AG10803 (cell line): Measurements from ENCODE around the gene CHMP2B.

Experiments
- DNase-seq: peaks from one replicate; pipeline ENCODE4 v3.0.0; 2010; ENCODE audit warnings: low read depth
- H3K4me3 ChIP-seq: 2 replicates; pipeline ENCODE4 v1.5.1; 2011; ENCODE audit warnings: mild to moderate bottlenecking, low read length, control low read depth
- TF ChIP-seq, protein P1 (sequence below): conservative IDR thresholded peaks from 2 replicates; pipeline ENCODE4 v1.5.1; 2011; ENCODE audit warnings: mild to moderate bottlenecking, low read length, control low read depth, inconsistent platforms

CHMP2B gene

DNA sequence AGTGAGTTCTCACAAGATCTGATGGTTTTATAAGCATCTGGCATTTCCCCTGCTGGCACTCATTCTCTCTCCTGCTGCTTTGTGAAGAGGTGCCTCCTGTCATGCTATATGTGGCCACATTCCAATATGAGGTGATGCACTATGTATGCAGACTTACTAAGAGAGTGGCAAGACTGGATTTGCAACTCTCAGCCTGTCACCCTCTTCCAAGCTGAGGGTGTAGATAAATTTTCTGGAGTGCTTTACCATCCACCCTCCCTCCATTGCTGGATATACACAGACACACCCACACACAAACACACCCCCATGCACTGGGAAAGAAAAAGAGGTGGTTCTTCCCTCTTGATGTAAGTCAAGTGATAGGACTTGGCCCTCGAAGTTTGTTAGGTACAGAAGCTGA lies 30.2 kb upstream of the CHMP2B start:
- TF ChIP-seq, protein P1, sequence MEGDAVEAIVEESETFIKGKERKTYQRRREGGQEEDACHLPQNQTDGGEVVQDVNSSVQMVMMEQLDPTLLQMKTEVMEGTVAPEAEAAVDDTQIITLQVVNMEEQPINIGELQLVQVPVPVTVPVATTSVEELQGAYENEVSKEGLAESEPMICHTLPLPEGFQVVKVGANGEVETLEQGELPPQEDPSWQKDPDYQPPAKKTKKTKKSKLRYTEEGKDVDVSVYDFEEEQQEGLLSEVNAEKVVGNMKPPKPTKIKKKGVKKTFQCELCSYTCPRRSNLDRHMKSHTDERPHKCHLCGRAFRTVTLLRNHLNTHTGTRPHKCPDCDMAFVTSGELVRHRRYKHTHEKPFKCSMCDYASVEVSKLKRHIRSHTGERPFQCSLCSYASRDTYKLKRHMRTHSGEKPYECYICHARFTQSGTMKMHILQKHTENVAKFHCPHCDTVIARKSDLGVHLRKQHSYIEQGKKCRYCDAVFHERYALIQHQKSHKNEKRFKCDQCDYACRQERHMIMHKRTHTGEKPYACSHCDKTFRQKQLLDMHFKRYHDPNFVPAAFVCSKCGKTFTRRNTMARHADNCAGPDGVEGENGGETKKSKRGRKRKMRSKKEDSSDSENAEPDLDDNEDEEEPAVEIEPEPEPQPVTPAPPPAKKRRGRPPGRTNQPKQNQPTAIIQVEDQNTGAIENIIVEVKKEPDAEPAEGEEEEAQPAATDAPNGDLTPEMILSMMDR: no peak
- no peak for DNase-seq
- no peak overlapping the region for H3K4me3 ChIP-seq

DNA sequence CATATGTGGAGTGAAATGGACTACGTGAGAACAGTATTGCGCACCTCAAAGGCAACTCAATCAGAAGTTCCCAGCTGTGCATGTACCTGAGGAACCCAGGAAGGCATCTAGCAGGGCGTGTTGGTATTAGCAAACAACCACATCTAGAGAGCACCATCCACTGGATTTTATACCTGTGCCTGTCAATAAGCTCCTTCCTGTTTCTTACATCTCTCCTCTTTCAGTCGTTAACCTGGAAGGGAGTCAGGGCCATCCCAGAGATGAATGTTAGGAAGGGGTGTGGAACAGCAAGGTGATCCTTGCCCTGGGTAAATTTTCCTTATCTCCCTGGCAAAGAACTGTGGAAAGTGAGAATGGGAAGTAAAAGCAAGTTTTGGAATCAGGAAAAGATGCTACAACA lies 29.6 kb upstream of the CHMP2B start:
- no peak for DNase-seq
- TF ChIP-seq, protein P1: no peak

DNA sequence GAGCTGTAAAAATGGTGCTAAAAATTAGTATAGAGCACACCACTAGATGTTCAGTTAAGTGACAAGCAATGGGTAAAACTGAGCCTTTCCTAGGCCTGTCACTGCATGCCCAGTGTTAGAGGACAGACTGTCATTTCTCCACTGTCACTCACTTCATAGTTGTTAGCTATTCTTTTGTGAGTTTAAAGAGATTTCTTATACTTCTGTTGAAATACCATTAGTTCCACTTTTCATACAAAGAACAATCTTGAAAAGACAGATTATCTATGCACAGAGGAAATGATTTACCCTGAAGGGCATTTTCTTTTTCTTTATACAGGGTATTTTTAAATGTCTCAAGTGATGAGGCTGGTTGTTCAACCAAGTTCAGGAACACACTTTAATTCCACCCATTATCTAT lies 28.3 kb upstream of the CHMP2B start:
- TF ChIP-seq, protein P1: no peak
- no peak for DNase-seq
- H3K4me3 ChIP-seq: no peak overlapping the region

More for the DNA sequence above, 29.6 kb upstream of the CHMP2B start:
- no peak overlapping the region for H3K4me3 ChIP-seq

DNA sequence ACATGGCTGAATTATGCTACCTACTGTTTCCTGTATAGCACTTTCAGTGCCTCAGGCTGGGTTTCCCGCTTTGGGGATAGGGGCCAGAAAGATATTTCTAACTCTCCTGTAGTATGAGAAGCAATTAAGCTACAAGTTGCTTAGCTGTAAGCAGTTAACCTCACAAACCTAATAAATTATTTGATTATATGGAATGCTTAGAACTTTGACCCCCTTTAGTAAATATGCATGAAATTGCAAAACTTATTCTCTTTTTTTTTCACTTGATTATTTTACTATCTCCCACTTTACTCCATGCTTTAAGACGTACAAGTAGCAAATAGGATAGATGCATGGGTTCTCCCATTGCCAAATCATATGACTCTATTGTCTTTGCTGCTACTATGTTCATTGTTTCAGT lies 27.5 kb upstream of the CHMP2B start:
- TF ChIP-seq, protein P1: no peak
- no peak overlapping the region for H3K4me3 ChIP-seq
- DNase-seq: no peak

DNA sequence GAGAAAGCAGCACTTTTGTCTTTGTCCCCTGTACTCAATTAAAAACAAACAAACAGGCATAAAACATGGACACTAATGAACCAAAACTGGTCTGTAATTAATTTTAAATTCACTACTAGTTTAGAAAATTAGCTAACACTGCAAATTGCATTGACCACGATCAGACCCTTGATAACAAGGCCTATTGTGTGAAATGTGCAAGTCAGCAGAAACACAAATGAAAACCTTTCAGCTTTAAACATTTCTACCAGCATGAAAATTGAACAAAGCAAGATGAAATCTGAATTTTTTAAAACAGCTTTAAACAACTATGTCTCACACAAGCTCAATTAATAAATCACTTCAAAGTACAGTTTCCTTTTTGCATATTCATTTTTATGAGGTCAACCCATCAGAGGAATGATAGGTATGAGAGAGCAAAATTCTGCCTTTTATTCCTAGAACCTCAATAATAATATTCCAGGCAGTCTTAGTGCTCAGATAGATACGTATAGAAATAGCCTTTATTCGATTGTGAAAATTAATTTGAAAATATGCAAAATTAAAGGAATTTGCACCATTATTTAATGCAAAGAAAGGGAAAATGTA lies 27.0 kb upstream of the CHMP2B start:
- H3K4me3 ChIP-seq: no peak overlapping the region
- TF ChIP-seq, protein P1: no peak
- DNase-seq: no peak

DNA sequence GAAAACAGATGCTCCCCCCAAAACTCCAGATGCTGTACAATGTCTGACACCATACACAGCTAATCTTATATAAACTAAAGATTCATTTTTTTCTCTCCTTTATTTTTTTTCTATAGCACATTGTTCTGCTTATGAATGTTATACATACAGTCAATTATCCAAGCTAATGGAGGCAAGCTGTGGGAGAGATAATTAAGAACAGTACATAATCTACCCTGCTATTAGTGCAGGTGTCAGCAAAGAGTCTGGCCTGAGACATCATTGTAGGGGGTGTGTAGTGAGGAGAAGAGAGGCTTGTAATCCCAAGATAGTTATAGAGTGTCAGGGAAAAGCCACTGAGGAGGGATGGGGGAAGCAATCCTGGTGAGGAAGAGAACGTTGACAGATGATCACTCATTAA lies 25.4 kb upstream of the CHMP2B start:
- no peak for DNase-seq
- TF ChIP-seq, protein P1: no peak
- H3K4me3 ChIP-seq: no peak overlapping the region

DNA sequence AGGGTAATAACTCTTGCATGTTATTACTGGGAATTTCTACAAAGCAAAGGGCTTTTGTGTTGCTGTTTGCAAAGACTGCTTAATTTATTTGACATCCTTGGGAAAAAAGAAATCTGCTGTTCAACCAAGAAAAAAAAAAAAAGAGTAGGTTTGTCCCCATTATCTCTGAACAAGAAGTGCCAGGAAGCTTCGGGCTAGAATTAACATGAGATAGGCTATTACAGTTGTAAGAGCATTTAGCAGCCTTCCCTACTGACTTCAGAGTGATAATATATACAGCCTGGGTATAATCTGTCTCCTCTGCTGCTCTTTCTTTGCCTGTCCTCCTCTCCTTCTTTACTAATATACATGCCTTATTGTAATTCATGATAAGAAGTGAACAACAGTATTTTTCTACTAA lies 23.3 kb upstream of the CHMP2B start:
- TF ChIP-seq, protein P1: no peak
- no peak for DNase-seq
- H3K4me3 ChIP-seq: no peak overlapping the region
